HepG2 (cell line): ENCODE data around the gene RSPRY1. TPM values are rescaled to one million over a fixed set of nuclear protein-coding genes. Genes with fewer than 3 reads are reported as not detected.

Experiments
- ARHGAP35 ChIP-seq: sonication (generic); formaldehyde crosslinking; IDR thresholded peaks from 2 replicates; pipeline ENCODE4 v1.9.0; 2022; ENCODE audit warnings: mild to moderate bottlenecking, inconsistent platforms, moderate library complexity, missing genetic modification reagents, borderline replicate concordance
- ESRRA ChIP-seq: sonication (generic); formaldehyde crosslinking; IDR thresholded peaks from 2 replicates; pipeline ENCODE4 v1.5.1; 2020; ENCODE audit warnings: mild to moderate bottlenecking, low read depth, missing genetic modification reagents
- GABPA ChIP-seq, 2 experiments: IDR thresholded peaks; 2 replicates each; pipeline ENCODE4 v1.6.1; 2011 to 2016; ENCODE audit warnings: low read depth in 2 of 2, low read length in 1 of 2, missing biosample characterization in 1 of 2, missing genetic modification characterization in 1 of 2
- GTF2F1 ChIP-seq: fragments of 150-350 bp; IDR thresholded peaks from 2 replicates; pipeline ENCODE4 v1.6.1; 2014; ENCODE audit warnings: low read length
- HDAC1 ChIP-seq: sonication (generic); formaldehyde crosslinking; IDR thresholded peaks from 2 replicates; pipeline ENCODE4 v1.5.1; 2020; ENCODE audit warnings: mild to moderate bottlenecking, missing genetic modification reagents
- HNF4G ChIP-seq, 2 experiments: sonication (generic) in 1 of 2; formaldehyde crosslinking in 1 of 2; IDR thresholded peaks; 2 replicates each; pipeline versions ENCODE4 v1.4.0 to v1.6.1; 2011 to 2020; ENCODE audit warnings: borderline replicate concordance in 2 of 2, low read depth in 2 of 2, mild to moderate bottlenecking in 2 of 2, low read length in 1 of 2, missing genetic modification reagents in 1 of 2, moderate library complexity in 1 of 2
- JUN ChIP-seq: sonication (generic); formaldehyde crosslinking; IDR thresholded peaks from 2 replicates; pipeline ENCODE4 v1.4.0; 2020; ENCODE audit warnings: mild to moderate bottlenecking, missing genetic modification reagents
- KDM1A ChIP-seq: IDR thresholded peaks from 2 replicates; pipeline ENCODE4 v1.6.1; 2016; ENCODE audit warnings: missing compliant biosample characterization
- KDM3A ChIP-seq: IDR thresholded peaks from 2 replicates; pipeline ENCODE4 v1.6.1; 2018; ENCODE audit warnings: low read depth, missing compliant biosample characterization
- NFRKB ChIP-seq: fragments of 450-650 bp; IDR thresholded peaks from 2 replicates; pipeline ENCODE4 v1.6.1; 2017
- SP2 ChIP-seq: sonication (generic); formaldehyde crosslinking; IDR thresholded peaks from 2 replicates; pipeline ENCODE4 v1.5.1; 2020; ENCODE audit warnings: mild to moderate bottlenecking, missing genetic modification reagents
- TBX2 ChIP-seq: sonication (generic); formaldehyde crosslinking; IDR thresholded peaks from 2 replicates; pipeline ENCODE4 v1.5.0; 2020; ENCODE audit warnings: missing genetic modification reagents, mild to moderate bottlenecking, borderline replicate concordance
- YY1 ChIP-seq: IDR thresholded peaks from 2 replicates; pipeline ENCODE4 v1.6.1; 2011; ENCODE audit warnings: low read length, low read depth, moderate library complexity, mild to moderate bottlenecking; ENCODE audit not compliant: insufficient read depth, insufficient replicate concordance
- ZC3H4 ChIP-seq: sonication (generic); formaldehyde crosslinking; IDR thresholded peaks from 2 replicates; pipeline ENCODE4 v1.4.0; 2020; ENCODE audit warnings: missing genetic modification reagents, borderline replicate concordance
- ZNF264 ChIP-seq: sonication (generic); formaldehyde crosslinking; IDR thresholded peaks from 2 replicates; pipeline ENCODE4 v1.4.0; 2020; ENCODE audit warnings: missing genetic modification reagents
- ZNF30 ChIP-seq: sonication (generic); formaldehyde crosslinking; IDR thresholded peaks from 2 replicates; pipeline ENCODE4 v1.5.0; 2020; ENCODE audit warnings: mild to moderate bottlenecking, missing genetic modification reagents
- ZNF589 ChIP-seq: sonication (generic); formaldehyde crosslinking; conservative IDR thresholded peaks from 2 replicates; pipeline ENCODE4 v1.8.0; 2022; ENCODE audit warnings: mild to moderate bottlenecking, moderate library complexity, missing genetic modification reagents
- ZNF644 ChIP-seq: IDR thresholded peaks from 2 replicates; pipeline ENCODE4 v1.6.1; 2016; ENCODE audit warnings: low read depth
- ZNF772 ChIP-seq: sonication (generic); formaldehyde crosslinking; IDR thresholded peaks from 2 replicates; pipeline ENCODE4 v1.5.0; 2020; ENCODE audit warnings: mild to moderate bottlenecking, missing genetic modification reagents
- ZNF839 ChIP-seq: sonication (generic); formaldehyde crosslinking; IDR thresholded peaks from 2 replicates; pipeline ENCODE4 v1.4.0; 2020; ENCODE audit warnings: missing genetic modification reagents, mild to moderate bottlenecking, borderline replicate concordance
- ZNF878 ChIP-seq: sonication (generic); formaldehyde crosslinking; IDR thresholded peaks from 2 replicates; pipeline ENCODE4 v1.8.1; 2023; ENCODE audit warnings: mild to moderate bottlenecking, missing genetic modification reagents, moderate library complexity
- polyA plus RNA-seq, 8 experiments: library from polyadenylated mRNA; depleted of rRNA in 3 of 8; stranded (reverse) in 7 of 8; unstranded in 1 of 8; fragments of >200 nt; fragmentation: Illumina TruSeq in 4 of 8; extraction: Trizol in 4 of 8; gene quantifications; 2 replicates each; pipeline versions ENCODE4 v1.2.1 to v1.2.3, GENCODE V29; 2011 to 2016; ENCODE audit warnings: low read depth in 4 of 8, missing spikeins in 1 of 8, mixed read lengths in 1 of 8; ENCODE audit not compliant: insufficient read depth in 1 of 8
- total RNA-seq, 5 experiments: library from RNA; depleted of rRNA; stranded (reverse); fragments of >200 nt; fragmentation: Illumina TruSeq; extraction: Trizol; gene quantifications; 2 replicates each; pipeline ENCODE4 v1.2.3, GENCODE V29; 2016; ENCODE audit warnings: low read depth in 1 of 5
- TF ChIP-seq, protein P1 (sequence below): sonication (generic); formaldehyde crosslinking; IDR thresholded peaks from 2 replicates; pipeline ENCODE4 v1.4.0; 2020; ENCODE audit warnings: missing genetic modification reagents
- TF ChIP-seq, protein P2 (sequence below): IDR thresholded peaks from 2 replicates; pipeline ENCODE4 v1.6.1; 2018; ENCODE audit warnings: missing genetic modification reagents

The RSPRY1 gene
- total and polyA plus RNA-seq, 2 of the 13 experiments (the other 11 are each of a cell fraction or from before 2014, with no cell fraction given): 53.4 to 61.0 TPM

DNA sequence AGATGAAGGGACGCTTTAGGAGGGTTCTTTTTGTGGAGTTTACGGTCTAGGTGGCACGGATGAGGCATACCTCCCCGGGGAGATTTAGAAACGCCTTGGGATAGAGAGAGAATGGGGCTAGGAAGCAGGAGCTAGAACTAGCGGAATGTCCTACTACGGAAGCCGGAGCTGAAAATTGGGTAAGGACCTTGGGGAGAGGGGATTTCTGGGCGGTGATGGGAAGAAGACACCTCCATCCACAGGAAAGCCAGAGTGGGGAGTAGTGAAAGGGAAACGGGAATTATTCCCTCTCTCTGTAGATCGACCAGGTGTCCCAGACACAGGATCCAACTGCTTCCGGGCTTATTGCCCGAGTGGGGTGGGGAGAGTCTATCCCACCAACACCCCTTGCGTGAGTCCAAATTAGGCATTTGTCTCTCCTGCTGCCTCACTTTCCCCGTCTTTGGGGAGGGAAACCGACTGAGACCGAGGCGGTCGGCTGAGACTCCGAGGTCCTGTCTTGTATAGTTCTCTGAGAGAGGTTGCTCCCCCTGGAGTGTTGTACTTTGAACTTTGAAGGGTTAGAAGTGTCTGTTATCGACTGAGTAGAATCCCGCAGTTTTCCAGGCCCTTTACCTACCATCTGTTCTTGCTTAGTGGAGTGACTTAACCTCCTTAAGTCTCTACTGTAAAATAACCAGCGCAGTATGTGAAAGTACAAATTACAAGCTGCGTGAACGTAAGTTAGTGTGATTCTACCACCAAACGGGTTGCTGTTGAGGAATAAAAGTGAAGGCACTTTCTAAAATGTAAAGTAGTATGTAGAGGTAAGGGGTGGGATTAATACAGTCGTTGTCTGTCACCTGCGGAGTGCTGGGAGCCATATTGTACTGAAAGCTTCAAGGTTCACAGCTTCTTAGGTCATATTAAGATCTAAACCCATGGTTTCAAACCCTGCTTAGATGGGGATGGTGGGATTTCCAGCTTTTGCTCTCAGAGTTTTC lies 1.0 kb downstream of the RSPRY1 start (continued):
- TF ChIP-seq, protein P1, sequence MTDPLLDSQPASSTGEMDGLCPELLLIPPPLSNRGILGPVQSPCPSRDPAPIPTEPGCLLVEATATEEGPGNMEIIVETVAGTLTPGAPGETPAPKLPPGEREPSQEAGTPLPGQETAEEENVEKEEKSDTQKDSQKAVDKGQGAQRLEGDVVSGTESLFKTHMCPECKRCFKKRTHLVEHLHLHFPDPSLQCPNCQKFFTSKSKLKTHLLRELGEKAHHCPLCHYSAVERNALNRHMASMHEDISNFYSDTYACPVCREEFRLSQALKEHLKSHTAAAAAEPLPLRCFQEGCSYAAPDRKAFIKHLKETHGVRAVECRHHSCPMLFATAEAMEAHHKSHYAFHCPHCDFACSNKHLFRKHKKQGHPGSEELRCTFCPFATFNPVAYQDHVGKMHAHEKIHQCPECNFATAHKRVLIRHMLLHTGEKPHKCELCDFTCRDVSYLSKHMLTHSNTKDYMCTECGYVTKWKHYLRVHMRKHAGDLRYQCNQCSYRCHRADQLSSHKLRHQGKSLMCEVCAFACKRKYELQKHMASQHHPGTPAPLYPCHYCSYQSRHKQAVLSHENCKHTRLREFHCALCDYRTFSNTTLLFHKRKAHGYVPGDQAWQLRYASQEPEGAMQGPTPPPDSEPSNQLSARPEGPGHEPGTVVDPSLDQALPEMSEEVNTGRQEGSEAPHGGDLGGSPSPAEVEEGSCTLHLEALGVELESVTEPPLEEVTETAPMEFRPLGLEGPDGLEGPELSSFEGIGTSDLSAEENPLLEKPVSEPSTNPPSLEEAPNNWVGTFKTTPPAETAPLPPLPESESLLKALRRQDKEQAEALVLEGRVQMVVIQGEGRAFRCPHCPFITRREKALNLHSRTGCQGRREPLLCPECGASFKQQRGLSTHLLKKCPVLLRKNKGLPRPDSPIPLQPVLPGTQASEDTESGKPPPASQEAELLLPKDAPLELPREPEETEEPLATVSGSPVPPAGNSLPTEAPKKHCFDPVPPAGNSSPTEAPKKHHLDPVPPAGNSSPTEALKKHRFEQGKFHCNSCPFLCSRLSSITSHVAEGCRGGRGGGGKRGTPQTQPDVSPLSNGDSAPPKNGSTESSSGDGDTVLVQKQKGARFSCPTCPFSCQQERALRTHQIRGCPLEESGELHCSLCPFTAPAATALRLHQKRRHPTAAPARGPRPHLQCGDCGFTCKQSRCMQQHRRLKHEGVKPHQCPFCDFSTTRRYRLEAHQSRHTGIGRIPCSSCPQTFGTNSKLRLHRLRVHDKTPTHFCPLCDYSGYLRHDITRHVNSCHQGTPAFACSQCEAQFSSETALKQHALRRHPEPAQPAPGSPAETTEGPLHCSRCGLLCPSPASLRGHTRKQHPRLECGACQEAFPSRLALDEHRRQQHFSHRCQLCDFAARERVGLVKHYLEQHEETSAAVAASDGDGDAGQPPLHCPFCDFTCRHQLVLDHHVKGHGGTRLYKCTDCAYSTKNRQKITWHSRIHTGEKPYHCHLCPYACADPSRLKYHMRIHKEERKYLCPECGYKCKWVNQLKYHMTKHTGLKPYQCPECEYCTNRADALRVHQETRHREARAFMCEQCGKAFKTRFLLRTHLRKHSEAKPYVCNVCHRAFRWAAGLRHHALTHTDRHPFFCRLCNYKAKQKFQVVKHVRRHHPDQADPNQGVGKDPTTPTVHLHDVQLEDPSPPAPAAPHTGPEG (CRISPR knock-in tag): no peak; the same call in 1 of the 2 replicates
- TF ChIP-seq TBX2 (CRISPR knock-in tag) (peak; percentile 45; the same call in 1 of the 2 replicates), JUN (no peak), ZNF878 (CRISPR knock-in tag) (0 out of 2 replicates have a peak, but pooled peaks have one; percentile 52), GTF2F1 (no peak), GABPA (IDR thresholded peaks at IDR 0.05; ENCODE audit: low read depth, low read length) (no peak), GABPA (CRISPR knock-in tag; IDR thresholded peaks at IDR 0.05; ENCODE audit: low read depth) (peak; percentile 55; the same call in 1 of the 2 replicates), SP2 (CRISPR knock-in tag) (no peak), KDM3A (CRISPR knock-in tag) (no peak), ZNF264 (no peak), HDAC1 (CRISPR knock-in tag) (peak; percentile 18; the same call in 1 of the 2 replicates), YY1 (peak; percentile 55), ZC3H4 (CRISPR knock-in tag) (no peak), ZNF839 (no peak), NFRKB (no peak), HNF4G (IDR thresholded peaks at IDR 0.05; ENCODE audit: borderline replicate concordance, low read depth, low read length) (peak; percentile 68; the same call in 1 of the 2 replicates), HNF4G (CRISPR knock-in tag; IDR thresholded peaks at IDR 0.05; ENCODE audit: borderline replicate concordance, low read depth) (0 out of 2 replicates have a peak, but pooled peaks have one; percentile 42), ARHGAP35 (CRISPR knock-in tag) (no peak), ZNF30 (CRISPR knock-in tag) (no peak), KDM1A (CRISPR knock-in tag) (no peak), ZNF644 (CRISPR knock-in tag) (no peak), ESRRA (CRISPR knock-in tag) (no peak), ZNF772 (CRISPR knock-in tag) (0 out of 2 replicates have a peak, but pooled peaks have one; percentile 26), ZNF589 (CRISPR knock-in tag) (no peak)
- TF ChIP-seq, protein P2, sequence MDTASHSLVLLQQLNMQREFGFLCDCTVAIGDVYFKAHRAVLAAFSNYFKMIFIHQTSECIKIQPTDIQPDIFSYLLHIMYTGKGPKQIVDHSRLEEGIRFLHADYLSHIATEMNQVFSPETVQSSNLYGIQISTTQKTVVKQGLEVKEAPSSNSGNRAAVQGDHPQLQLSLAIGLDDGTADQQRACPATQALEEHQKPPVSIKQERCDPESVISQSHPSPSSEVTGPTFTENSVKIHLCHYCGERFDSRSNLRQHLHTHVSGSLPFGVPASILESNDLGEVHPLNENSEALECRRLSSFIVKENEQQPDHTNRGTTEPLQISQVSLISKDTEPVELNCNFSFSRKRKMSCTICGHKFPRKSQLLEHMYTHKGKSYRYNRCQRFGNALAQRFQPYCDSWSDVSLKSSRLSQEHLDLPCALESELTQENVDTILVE (CRISPR knock-in tag): no peak
